Mesenteric fat pad (tissue), 1 donor: ENCODE data around the gene IL17RE. TPM values are rescaled to one million over a fixed set of nuclear protein-coding genes. Genes with fewer than 3 reads are reported as not detected.
"Not testable (repeated sequence)": the region's sequence is repeated elsewhere in the genome, so short reads cannot be mapped to it uniquely, and the experiment has no call there.

ENCODE experiments used
- DNase-seq: peaks from one replicate; pipeline ENCODE4 v3.0.0-alpha.2; 2020; ENCODE audit warnings: low spot score
- total RNA-seq: library from RNA; stranded (reverse); fragmentation: NEBNext Ultra II Directional; extraction: Animal tissue kit (Norgen Biotek cat#: 25700); gene quantifications from one replicate; pipeline ENCODE4 v1.2.1, GENCODE V29; 2021
- donor health status: DM: yes; HTN: yes; CAD: no.

Gene IL17RE
- total RNA-seq, 1 donor from 2014 or later, result 20.2 TPM

- DNase-seq, result peak; percentile 95
Measured at GRCh38 chr3:9932843-9933560, 30.4 kb downstream of the IL17RE start.

GRCh38 chr3:9933561-9934234 lies 31.1 kb downstream of the IL17RE start, which contains the start of gene CRELD1:
Gene CRELD1, plus strand, starts transcription at chr3:9933834. Its CDS starts 605 bp downstream, at chr3:9934439.
- peak; percentile 97 for DNase-seq

- no peak for DNase-seq
Measured at GRCh38 chr3:9934235-9934621, 31.6 kb downstream of the IL17RE start.

- no peak for DNase-seq
Measured at GRCh38 chr3:9934993-9935392, 32.3 kb downstream of the IL17RE start.

- no peak for DNase-seq
Measured at GRCh38 chr3:9935966-9936510, 33.4 kb downstream of the IL17RE start.

GRCh38 chr3:9937486-9938238 lies 35.0 kb downstream of the IL17RE start:
- DNase-seq, result no peak

GRCh38 chr3:9938966-9939365 lies 36.3 kb downstream of the IL17RE start:
- no peak for DNase-seq

- not testable (repeated sequence) for DNase-seq
Measured at GRCh38 chr3:9939906-9940305, 37.3 kb downstream of the IL17RE start.

- DNase-seq, result no peak
Measured at GRCh38 chr3:9940746-9941145, 38.1 kb downstream of the IL17RE start.

- DNase-seq, result no peak
Measured at GRCh38 chr3:9942164-9942563, 39.5 kb downstream of the IL17RE start.

- DNase-seq, result no peak
Measured at GRCh38 chr3:9942934-9943690, 40.5 kb downstream of the IL17RE start.

- no peak for DNase-seq
Measured at GRCh38 chr3:9944271-9944670, 41.6 kb downstream of the IL17RE start.

GRCh38 chr3:9945358-9945757 lies 42.7 kb downstream of the IL17RE start:
- no peak for DNase-seq

GRCh38 chr3:9946112-9947024 lies 43.7 kb downstream of the IL17RE start:
- peak; percentile 96 for DNase-seq

- no peak for DNase-seq
Measured at GRCh38 chr3:9947025-9947995, 44.7 kb downstream of the IL17RE start.

GRCh38 chr3:9948586-9948985 lies 45.9 kb downstream of the IL17RE start:
- DNase-seq, result no peak

GRCh38 chr3:9949115-9949514 lies 46.5 kb downstream of the IL17RE start:
- DNase-seq, result peak; percentile 73

- DNase-seq, result peak; percentile 83
Measured at GRCh38 chr3:9949626-9950025, 47.0 kb downstream of the IL17RE start.

- DNase-seq, result peak; percentile 79
Measured at GRCh38 chr3:9951126-9951525, 48.5 kb downstream of the IL17RE start.
